Type B pancreatic cell (in vitro differentiated cells): ENCODE results near the gene ZNF615. TPM values are rescaled to one million over a fixed set of nuclear protein-coding genes. Genes with fewer than 3 reads are reported as not detected.

Experiments
- DNase-seq: peaks from one replicate; pipeline ENCODE4 v3.0.0; 2021; ENCODE audit warnings: mixed read lengths; ENCODE audit not compliant: unreplicated experiment; ENCODE audit errors: extremely low spot score
- H3K27ac Mint-ChIP-seq: 2 replicates; pipeline ENCODE4 v1.8.0; 2021; ENCODE audit warnings: mild to moderate bottlenecking, mixed read lengths
- H3K27me3 Mint-ChIP-seq: 2 replicates; pipeline ENCODE4 v1.8.0; 2021; ENCODE audit warnings: mixed read lengths
- H3K36me3 Mint-ChIP-seq: 2 replicates; pipeline ENCODE4 v1.8.0; 2021; ENCODE audit warnings: mixed read lengths
- H3K4me1 Mint-ChIP-seq: one replicate; pipeline ENCODE4 v1.8.0; 2021; ENCODE audit warnings: mixed read lengths; ENCODE audit not compliant: unreplicated experiment
- H3K4me3 Mint-ChIP-seq: 2 replicates; pipeline ENCODE4 v1.8.0; 2021; ENCODE audit warnings: mild to moderate bottlenecking, mixed read lengths
- H3K9me3 Mint-ChIP-seq: 2 replicates; pipeline ENCODE4 v1.8.0; 2021; ENCODE audit warnings: mixed read lengths
- total RNA-seq: library from RNA; stranded (reverse); gene quantifications from 2 replicates; pipeline ENCODE4 v1.2.1, GENCODE V29; 2021; ENCODE audit warnings: low replicate concordance
- TF ChIP-seq, protein P1 (sequence below): fragments of 200-600 bp; sonication (generic); conservative IDR thresholded peaks from 2 replicates; pipeline ENCODE4 v1.5.0; 2021; ENCODE audit warnings: antibody characterized with exemption, mild to moderate bottlenecking

The ZNF615 gene
- total RNA-seq, 1 donor from 2014 or later = 14.2 TPM

DNA sequence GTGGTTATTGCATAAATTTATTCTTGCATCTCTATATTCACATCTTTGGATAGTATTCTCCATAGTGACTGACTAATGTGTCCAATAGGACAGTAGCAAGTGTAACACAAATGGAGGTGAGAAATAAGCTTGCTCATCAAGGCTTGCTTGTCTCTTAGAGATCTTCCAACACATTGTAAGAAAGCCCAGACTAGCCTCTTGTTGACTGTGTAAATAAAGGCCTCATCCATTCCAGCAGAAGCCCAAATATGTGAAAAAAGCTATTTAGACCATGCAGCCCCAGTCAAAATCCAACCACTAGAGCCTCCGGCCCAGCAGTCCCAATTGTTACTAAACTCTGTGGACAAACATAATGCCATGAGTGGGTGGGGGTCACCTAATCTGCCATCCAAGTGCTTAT lies 2.7 kb upstream of the ZNF615 start:
- peaks cover 16% of the 10 kb centered on the region for H3K4me1 Mint-ChIP-seq
- H3K36me3 Mint-ChIP-seq = peaks cover 38% of the 10 kb centered on the region
- peaks cover 15% of the 10 kb centered on the region for H3K9me3 Mint-ChIP-seq
- H3K27ac Mint-ChIP-seq = no peak overlapping the region
- no peak for DNase-seq
- H3K27me3 Mint-ChIP-seq = no peaks in the 10 kb centered on the region
- TF ChIP-seq, protein P1, sequence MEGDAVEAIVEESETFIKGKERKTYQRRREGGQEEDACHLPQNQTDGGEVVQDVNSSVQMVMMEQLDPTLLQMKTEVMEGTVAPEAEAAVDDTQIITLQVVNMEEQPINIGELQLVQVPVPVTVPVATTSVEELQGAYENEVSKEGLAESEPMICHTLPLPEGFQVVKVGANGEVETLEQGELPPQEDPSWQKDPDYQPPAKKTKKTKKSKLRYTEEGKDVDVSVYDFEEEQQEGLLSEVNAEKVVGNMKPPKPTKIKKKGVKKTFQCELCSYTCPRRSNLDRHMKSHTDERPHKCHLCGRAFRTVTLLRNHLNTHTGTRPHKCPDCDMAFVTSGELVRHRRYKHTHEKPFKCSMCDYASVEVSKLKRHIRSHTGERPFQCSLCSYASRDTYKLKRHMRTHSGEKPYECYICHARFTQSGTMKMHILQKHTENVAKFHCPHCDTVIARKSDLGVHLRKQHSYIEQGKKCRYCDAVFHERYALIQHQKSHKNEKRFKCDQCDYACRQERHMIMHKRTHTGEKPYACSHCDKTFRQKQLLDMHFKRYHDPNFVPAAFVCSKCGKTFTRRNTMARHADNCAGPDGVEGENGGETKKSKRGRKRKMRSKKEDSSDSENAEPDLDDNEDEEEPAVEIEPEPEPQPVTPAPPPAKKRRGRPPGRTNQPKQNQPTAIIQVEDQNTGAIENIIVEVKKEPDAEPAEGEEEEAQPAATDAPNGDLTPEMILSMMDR = no peak
- peak overlapping the region; percentile 56 for H3K4me3 Mint-ChIP-seq

DNA sequence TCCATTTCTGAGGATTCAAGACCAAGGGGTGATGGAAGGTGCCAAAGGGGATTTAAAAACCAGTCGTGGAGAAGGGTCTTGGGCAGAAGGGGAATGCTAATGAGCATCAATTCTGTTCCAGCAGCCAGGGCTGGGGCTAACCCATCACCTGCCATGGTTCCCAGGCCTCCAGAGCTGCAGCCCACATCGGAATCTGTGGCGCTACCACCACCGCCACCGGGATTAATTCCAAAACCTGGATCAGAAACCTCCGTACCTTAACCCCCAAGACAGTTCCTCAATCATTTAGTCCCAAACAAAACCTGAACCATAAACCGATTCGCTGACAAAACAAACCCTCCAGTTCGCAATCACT lies 583 bp downstream of the ZNF615 start:
- Mint-ChIP-seq H3K27ac (peak overlapping the region; percentile 99), H3K4me3 (peak overlapping the region; percentile 99), H3K9me3 (peaks cover 19% of the 10 kb centered on the region), H3K4me1 (peaks cover 16% of the 10 kb centered on the region), H3K27me3 (no peaks in the 10 kb centered on the region), H3K36me3 (peaks cover 35% of the 10 kb centered on the region)
- TF ChIP-seq, protein P1 = no peak
- no peak for DNase-seq

DNA sequence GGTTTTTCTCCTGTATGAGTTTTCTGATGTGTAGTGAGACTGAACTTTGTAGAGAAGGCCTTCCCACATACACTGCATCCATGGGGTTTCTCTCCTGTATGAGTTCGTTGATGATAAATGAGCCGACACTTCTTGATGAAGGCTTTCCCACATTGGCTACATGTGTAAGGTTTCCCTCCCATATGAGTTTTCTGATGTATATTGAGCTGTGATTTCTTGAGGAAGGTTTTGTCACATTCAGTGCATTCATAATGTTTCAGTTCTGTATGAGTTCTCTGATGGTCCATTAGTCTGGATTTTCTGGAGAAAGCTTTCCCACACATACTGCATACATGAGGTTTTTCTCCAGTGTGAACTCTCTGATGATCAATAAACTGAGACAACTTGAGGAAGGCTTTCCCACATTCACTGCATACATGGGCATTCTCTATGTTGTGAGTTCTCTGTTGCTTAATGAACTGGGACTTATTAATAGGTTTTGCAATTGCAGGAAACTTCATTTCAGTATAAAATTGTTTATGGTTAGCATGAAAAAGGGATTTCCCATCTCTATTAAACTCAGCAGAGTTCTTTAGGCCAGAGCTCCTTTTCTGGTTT lies 13.9 kb downstream of the ZNF615 start:
- Mint-ChIP-seq H3K27me3 (no peaks in the 10 kb centered on the region), H3K27ac (no peak overlapping the region), H3K4me1 (no peaks in the 10 kb centered on the region), H3K36me3 (peaks cover 72% of the 10 kb centered on the region), H3K4me3 (no peak overlapping the region), H3K9me3 (peaks cover 35% of the 10 kb centered on the region)
- TF ChIP-seq, protein P1 = no peak
- DNase-seq = no peak

DNA sequence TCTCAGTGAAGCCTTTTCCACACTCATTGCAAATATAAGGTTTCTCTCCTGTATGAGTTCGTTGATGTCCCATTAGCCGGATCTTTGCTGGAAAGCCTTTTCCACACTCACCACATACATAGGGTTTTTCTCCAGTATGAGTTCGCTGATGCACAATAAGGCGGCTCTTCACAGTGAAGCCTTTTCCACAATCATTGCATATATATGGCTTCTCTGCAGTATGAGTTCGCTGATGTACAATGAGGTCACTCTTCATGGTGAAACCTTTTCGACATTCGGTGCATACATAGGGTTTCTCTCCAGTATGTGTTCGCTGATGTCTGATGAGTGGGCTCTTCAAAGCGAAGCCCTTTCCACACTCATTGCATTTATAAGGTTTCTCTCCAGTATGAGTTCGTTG lies 14.6 kb downstream of the ZNF615 start:
- no peak for DNase-seq
- Mint-ChIP-seq H3K27me3 (no peaks in the 10 kb centered on the region), H3K36me3 (peaks cover 68% of the 10 kb centered on the region), H3K4me1 (no peaks in the 10 kb centered on the region), H3K27ac (no peak overlapping the region), H3K4me3 (no peak overlapping the region), H3K9me3 (peaks cover 38% of the 10 kb centered on the region)
- TF ChIP-seq, protein P1 = no peak

DNA sequence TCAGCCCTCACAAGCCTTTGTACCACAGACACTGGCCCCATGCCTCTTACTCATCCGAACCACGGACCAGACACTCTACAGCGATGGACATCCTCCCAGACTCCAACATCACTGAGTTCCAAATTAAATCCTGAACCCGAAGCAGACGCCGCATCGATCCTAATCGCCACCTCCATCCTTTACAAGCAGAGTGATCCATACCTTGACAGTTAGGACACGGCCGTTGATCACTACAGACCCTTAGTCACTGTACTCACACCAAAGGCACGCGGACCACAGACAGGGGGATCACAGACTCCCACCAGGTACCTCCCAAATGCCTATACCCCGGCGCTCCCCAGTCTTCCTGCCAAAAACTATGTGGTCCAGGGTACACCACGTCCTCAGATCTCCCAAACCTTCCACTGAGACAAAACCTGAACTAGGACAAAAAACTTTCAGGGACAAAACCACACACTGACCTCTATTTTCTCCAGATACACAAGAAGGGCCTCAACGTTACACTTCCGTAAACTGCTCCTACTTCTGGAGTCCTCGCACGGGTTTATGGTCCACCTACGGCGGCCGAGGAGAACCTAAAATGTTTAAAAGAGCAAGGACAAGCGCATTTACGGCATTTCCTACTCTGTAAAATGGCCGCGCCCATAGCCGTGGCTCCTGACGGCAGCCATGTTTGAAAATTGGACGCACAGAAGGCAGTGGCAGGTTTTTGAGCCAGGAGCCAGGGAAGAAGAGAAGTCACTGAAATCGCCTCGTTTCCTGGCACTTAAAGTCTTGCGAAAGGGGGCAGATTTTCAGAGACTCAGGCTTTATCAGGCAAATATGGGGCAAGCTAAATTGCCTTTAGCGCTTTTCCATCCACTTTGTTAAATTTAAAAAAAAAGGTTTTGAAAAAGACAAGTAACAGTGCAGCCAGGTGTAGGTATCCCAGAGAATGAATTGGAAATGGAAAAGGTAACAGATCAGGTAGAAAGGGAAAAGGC lies 21.4 kb downstream of the ZNF615 start, which contains the start of gene ZNF350:
Gene ZNF350 (minus strand): TSS at position 532 of the 983 bp plus-strand sequence. CDS start 12,480 bp downstream, outside the sequence.
- peak; percentile 87 for DNase-seq
- Mint-ChIP-seq H3K27me3 (no peaks in the 10 kb centered on the region), H3K27ac (peak within 1 kb of the TSS; percentile 92), H3K4me1 (peaks cover 8% of the 10 kb centered on the region), H3K9me3 (peaks cover 13% of the 10 kb centered on the region), H3K4me3 (peak within 1 kb of the TSS; percentile 98), H3K36me3 (peaks cover 25% of the 10 kb centered on the region)
- TF ChIP-seq, protein P1 = no peak
